ENCODE data around the gene LTBR. TPM values are rescaled to one million over a fixed set of nuclear protein-coding genes. Genes with fewer than 3 reads are reported as not detected.

LTBR gene
- total RNA-seq, 2 donors from 2014 or later, result 8.4 to 9.1 TPM

DNA sequence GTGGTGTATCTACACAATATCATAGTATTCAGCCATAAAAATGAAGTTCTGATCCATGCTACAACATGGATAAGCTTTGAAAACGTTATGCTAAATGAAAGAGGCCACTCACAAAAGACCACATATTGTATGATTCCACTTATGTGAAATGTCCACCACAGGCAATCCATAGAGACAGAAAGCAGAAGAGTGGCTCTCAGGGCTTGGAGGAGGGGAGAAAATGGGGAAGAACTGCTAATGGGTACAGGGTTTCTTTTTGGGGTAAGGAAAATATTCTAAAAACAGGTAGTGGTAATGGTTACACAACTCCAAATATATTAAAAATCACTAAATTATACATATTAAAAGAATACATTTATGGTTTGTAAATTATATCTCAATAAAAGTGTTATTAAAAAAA lies 25.1 kb upstream of the LTBR start:
- Histone ChIP-seq H3K36me3 (ENCODE audit: control insufficient read depth, insufficient read depth, low read length) (no peaks in the 10 kb centered on the region), H3K4me3 (ENCODE audit: low read length) (no peak overlapping the region), H3K4me1 (ENCODE audit: control insufficient read depth, insufficient read depth, low read length) (no peaks in the 10 kb centered on the region), H3K9me3 (ENCODE audit: control insufficient read depth, low read length) (no peaks in the 10 kb centered on the region), H3K27ac (ENCODE audit: low read depth, low read length) (no peak overlapping the region), H3K9ac (ENCODE audit: extremely low read depth, low read length, poor library complexity, severe bottlenecking) (no peak overlapping the region), H3K27me3 (ENCODE audit: control insufficient read depth, insufficient read depth, low read length, poor library complexity, severe bottlenecking) (no peaks in the 10 kb centered on the region)
- Mint-ChIP-seq H3K36me3 (ENCODE audit: low read depth) (peaks cover 42% of the 10 kb centered on the region), H3K4me1 (peaks cover 17% of the 10 kb centered on the region), H3K27me3 (ENCODE audit: insufficient read depth) (no peaks in the 10 kb centered on the region), H3K4me3 (no peak overlapping the region), H3K9me3 (no peaks in the 10 kb centered on the region), H3K27ac (no peak overlapping the region)
- DNase-seq, result no peak
- TF ChIP-seq, protein P1, sequence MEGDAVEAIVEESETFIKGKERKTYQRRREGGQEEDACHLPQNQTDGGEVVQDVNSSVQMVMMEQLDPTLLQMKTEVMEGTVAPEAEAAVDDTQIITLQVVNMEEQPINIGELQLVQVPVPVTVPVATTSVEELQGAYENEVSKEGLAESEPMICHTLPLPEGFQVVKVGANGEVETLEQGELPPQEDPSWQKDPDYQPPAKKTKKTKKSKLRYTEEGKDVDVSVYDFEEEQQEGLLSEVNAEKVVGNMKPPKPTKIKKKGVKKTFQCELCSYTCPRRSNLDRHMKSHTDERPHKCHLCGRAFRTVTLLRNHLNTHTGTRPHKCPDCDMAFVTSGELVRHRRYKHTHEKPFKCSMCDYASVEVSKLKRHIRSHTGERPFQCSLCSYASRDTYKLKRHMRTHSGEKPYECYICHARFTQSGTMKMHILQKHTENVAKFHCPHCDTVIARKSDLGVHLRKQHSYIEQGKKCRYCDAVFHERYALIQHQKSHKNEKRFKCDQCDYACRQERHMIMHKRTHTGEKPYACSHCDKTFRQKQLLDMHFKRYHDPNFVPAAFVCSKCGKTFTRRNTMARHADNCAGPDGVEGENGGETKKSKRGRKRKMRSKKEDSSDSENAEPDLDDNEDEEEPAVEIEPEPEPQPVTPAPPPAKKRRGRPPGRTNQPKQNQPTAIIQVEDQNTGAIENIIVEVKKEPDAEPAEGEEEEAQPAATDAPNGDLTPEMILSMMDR (conservative IDR thresholded peaks at IDR 0.05), result no peak
- 100% methylated on average over 1 of the region's 1 CpG; no CpG with 5 or more reads in 1 of the 2 experiments for WGBS, 2 experiments (ENCODE audit: insufficient coverage in 1 of 2, insufficient read length in 1 of 2)

DNA sequence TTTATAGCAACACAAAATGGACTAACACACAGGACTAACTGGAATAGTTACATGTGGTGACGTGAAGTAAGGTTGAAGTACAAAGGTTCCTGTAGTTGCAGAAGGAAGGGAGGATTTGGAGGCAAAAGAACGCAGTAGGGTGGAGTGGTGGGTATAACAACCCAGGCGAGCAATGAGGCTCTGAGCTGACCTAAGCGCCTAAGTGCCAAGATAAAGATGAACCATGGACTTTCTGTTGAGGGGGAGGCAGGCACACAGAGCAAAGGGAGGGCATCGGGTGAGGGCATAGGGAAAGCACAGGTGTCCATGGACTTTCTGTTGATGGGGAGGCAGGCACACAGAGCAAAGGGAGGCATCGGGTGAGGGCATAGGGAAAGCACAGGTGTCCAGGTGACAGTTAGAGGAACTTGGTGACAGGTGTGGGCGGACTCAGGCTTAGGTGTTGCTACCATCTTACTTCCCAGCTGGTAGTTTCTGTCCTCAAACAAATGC lies 23.8 kb upstream of the LTBR start:
- Mint-ChIP-seq H3K36me3 (ENCODE audit: low read depth) (peaks cover 33% of the 10 kb centered on the region), H3K4me3 (no peak overlapping the region), H3K27ac (no peak overlapping the region), H3K4me1 (peaks cover 15% of the 10 kb centered on the region), H3K9me3 (no peaks in the 10 kb centered on the region), H3K27me3 (ENCODE audit: insufficient read depth) (no peaks in the 10 kb centered on the region)
- no peaks in the 10 kb centered on the region for H3K4me1 ChIP-seq (ENCODE audit: control insufficient read depth, insufficient read depth, low read length)
- no peaks in the 10 kb centered on the region for H3K9me3 ChIP-seq (ENCODE audit: control insufficient read depth, low read length)
- H3K27ac ChIP-seq (ENCODE audit: low read depth, low read length), result no peak overlapping the region
- H3K9ac ChIP-seq (ENCODE audit: extremely low read depth, low read length, poor library complexity, severe bottlenecking), result no peak overlapping the region
- TF ChIP-seq, protein P1 (conservative IDR thresholded peaks at IDR 0.05), result no peak
- DNase-seq, result no peak
- H3K4me3 ChIP-seq (ENCODE audit: low read length), result no peak overlapping the region
- H3K27me3 ChIP-seq (ENCODE audit: control insufficient read depth, insufficient read depth, low read length, poor library complexity, severe bottlenecking), result no peaks in the 10 kb centered on the region
- no peaks in the 10 kb centered on the region for H3K36me3 ChIP-seq (ENCODE audit: control insufficient read depth, insufficient read depth, low read length)
- 83 to 98% methylated on average over 5 to 7 of the region's 7 CpGs for WGBS, 2 experiments (ENCODE audit: insufficient coverage in 1 of 2, insufficient read length in 1 of 2)

GRCh38 chr12:6360578-6361490 lies 23.1 kb upstream of the LTBR start:
- H3K4me3 Mint-ChIP-seq, result no peak overlapping the region
- WGBS, 2 experiments (ENCODE audit: insufficient coverage in 1 of 2, insufficient read length in 1 of 2), result 84% methylated on average over 6 to 10 of the region's 11 CpGs
- Histone ChIP-seq H3K4me1 (ENCODE audit: control insufficient read depth, insufficient read depth, low read length) (no peaks in the 10 kb centered on the region), H3K9me3 (ENCODE audit: control insufficient read depth, low read length) (no peaks in the 10 kb centered on the region), H3K4me3 (ENCODE audit: low read length) (no peak overlapping the region), H3K9ac (ENCODE audit: extremely low read depth, low read length, poor library complexity, severe bottlenecking) (no peak overlapping the region), H3K36me3 (ENCODE audit: control insufficient read depth, insufficient read depth, low read length) (no peaks in the 10 kb centered on the region), H3K27ac (ENCODE audit: low read depth, low read length) (no peak overlapping the region), H3K27me3 (ENCODE audit: control insufficient read depth, insufficient read depth, low read length, poor library complexity, severe bottlenecking) (no peaks in the 10 kb centered on the region)
- no peaks in the 10 kb centered on the region for H3K9me3 Mint-ChIP-seq
- H3K27me3 Mint-ChIP-seq (ENCODE audit: insufficient read depth), result no peaks in the 10 kb centered on the region
- peaks cover 32% of the 10 kb centered on the region for H3K36me3 Mint-ChIP-seq (ENCODE audit: low read depth)
- H3K4me1 Mint-ChIP-seq, result peaks cover 13% of the 10 kb centered on the region
- DNase-seq, result no peak
- TF ChIP-seq, protein P1 (conservative IDR thresholded peaks at IDR 0.05), result no peak
- no peak overlapping the region for H3K27ac Mint-ChIP-seq
